GM21737 (cell line): ENCODE measurements around the gene SRP72.
"Not testable (repeated sequence)": the region's sequence is repeated elsewhere in the genome, so short reads cannot be mapped to it uniquely, and the experiment has no call there.

Experiments used
- ATAC-seq: cut with Tn5 transposase; IDR thresholded peaks from one replicate; pipeline ENCODE4 v1.9.1; 2021; ENCODE audit warnings: mild to moderate bottlenecking, moderate library complexity; ENCODE audit not compliant: unreplicated experiment

Gene SRP72

DNA sequence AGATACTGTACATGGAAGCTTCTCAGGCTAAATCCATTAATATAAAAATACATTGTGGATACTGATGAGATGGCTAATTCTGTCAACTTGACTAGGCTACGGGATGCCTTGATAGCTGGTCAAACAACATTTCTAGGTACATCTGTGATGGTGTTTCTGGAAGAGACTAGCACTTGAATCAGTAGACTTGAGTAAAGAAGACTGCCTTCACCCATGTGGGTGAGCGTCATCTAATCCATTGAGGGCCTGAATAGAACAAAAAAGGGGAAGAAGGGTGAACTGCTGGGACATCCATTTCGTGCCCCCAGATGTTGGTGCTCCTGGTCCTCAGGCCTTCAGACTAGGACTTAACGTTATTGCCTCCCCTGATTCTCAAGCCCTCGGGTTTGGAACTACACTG lies 3.7 kb upstream of the SRP72 start:
- ATAC-seq, result no peak

GRCh38 chr4:56464581-56464980 lies 2.8 kb upstream of the SRP72 start:
- no peak for ATAC-seq

DNA sequence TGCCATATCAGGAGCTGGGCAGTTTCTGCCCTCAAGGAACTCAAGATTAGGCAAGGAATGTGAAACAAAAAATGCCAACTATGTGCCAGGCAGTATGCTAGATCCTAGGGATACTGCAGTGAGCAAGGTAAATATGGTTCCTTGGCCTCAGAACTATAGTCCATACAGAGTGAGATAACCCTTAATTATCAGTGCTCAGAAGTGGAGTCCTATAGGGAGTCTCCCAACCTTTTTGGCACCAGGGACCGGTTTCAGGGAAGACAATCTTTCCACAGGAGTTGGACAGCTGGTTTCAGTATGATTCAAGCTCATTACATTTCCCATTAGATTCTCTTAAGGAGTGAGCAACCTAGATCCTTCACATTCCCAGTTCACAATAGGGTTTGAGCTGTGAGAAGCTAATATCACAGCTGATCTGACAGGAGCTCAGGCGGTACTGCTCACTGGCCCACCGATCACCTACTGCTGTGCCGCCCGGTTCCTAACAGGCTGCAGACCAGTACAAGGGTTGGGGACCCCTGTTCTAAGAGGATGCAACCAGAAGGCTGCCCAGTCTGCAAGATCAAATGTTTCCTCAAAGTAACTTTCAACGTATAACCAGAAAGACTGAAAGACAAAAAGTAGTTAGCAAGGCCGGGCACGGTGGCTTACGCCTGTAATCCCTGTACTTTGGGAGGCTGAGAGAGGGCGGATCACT lies 1.7 kb upstream of the SRP72 start:
- no peak for ATAC-seq

DNA sequence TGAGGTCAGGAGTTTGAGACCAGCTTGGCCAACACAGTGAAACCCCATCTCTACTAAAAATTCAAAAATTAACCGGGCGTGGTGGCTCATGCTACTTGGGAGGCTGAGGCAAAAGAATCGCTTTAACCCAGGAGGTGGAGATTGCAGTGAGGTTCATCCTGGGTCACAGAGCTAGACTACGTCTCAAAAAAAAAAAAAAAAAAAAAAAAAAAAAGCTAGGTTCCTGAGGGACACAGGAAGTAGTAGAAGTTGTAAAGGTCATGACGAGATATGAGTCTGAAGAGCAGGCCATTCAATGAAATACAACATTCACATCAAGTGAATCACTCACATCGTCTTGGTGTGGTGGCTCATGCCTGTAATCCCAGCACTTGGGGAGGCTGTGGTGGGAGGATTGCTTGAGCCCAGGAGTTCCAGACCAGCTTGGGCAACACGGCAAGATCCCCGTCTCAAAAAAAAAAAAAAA lies 1.1 kb upstream of the SRP72 start:
- ATAC-seq, result not testable (repeated sequence)

DNA sequence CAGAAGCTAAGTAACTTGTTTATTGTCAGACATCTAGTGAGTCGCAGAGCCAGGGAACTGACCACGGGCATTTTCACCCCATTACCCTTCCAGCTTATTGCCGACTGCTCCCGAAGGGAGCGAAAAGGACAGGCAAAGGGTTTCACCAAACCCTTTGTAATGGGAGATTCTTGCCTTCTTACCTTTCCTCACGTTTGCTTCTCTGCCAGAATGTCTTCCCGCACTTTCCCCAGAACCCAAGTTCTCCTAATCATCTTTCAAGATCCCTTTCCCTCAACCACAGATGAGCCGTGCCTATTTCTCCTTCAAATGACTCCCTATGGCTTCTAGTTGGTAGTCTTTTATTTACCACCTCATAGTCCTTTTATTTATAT lies 520 bp upstream of the SRP72 start:
- no peak for ATAC-seq

DNA sequence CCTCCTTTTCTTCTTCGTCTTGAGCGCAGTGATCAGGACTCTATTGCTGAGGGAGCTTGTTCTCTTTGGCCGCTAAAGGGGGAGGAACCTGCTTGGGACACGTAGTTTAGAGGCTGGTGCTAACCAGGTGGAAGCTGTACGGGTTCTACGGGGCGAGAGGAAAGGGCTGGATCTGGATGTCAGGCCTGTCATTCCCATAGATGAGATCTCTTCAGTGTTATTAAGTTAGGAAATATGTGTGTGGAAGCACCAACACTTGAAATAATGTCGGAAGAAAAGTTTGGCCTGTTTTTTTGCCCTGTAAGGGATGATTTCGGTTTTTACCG lies 643 bp downstream of the SRP72 start:
- peak; percentile 52 for ATAC-seq

GRCh38 chr4:56469489-56470210 lies 2.2 kb downstream of the SRP72 start:
- no peak for ATAC-seq

- ATAC-seq, result no peak
Observed at GRCh38 chr4:56475917-56476316, 8.5 kb downstream of the SRP72 start.

DNA sequence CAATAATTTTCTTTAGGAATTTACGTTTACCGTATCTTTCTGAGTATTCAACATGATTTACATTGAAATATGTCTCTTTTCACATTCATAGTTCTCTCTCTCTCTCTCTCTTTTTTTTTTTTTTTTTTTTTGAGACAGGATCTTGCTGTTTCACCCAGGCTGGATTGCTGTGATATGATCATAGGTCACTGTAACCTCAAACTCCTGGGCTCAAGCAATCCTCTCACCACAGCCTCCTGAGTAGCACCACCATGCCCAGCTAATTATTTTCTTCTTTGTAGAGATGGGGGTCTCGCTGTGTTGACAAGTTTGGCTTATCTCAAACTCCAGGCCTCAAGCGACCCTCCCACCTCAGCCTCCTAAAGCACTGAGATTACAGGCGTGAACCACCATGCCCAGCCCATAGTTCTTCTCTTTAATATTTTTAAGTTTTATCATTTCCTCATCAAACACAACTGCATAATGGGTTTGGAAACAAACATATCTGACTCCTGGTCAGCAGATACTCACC lies 9.8 kb downstream of the SRP72 start:
- no peak for ATAC-seq

- no peak for ATAC-seq
Observed at GRCh38 chr4:56480691-56481090, 13.3 kb downstream of the SRP72 start.

DNA sequence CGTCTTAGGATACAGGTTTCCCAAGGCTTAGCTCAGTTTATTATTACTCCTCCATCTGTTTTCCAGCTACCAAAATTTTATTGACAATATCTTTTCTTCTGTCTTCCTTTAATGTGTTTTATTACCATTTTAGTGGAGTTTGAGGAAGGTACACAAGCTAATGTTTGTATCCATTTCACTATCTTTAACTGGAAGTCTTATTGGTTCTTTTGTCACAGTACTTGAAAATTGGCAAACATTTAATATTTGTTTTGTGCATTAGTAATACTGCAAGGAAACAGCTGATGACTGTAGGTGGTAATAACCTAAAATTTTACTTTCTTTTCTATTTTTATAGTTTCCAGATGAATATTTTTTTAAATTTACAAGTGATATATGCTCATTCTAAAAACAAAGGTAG lies 28.8 kb downstream of the SRP72 start:
- no peak for ATAC-seq

DNA sequence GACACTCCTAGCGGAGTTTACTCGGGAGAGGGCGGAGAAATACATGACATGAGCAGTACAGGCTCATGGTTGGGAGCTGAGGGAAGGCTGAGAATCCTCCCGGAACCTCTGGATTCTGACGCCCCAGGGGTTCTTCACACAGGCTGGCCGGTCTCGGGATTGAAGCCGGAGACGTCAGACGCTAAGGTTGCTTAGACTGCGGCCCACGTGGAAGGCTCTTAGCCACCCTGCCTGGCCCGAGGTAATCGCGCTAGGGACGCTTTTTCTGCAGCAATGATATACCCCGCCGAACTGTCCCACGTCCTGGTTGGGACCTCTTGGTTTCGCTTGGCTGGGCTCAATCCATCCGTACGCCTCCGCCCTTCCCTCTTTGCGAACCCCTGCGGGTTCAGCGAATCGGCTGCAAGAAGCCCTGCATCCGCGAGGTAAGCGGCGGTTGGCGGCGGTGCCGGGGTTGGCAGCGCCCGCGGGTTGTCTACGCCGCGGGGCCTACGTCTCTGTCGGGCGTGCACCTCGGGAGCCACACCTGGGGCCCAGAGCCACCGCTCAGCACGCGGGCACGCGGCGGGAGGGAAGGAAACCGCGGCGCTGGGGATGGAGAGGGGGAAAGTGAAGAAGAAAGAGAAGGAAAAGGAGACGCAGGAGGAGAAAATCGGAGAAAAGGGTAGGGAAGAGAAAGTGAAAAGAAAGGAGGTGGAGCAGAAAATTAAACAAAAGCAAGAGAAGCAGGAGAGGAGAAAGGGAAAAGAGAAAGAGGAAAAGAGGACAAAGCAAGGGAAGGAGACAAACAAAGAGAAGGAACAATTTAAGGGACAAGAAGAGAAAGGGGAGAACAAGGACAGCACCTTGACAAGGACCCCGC lies 38.1 kb downstream of the SRP72 start, which contains the start of gene ARL9:
ARL9 (plus strand) TSS at position 523 of the 862 bp plus-strand sequence; CDS start at position 595, 72 bp downstream.
- ATAC-seq, result peak; percentile 78

GRCh38 chr4:56511098-56511497 lies 43.7 kb downstream of the SRP72 start:
- no peak for ATAC-seq

GRCh38 chr4:56512166-56512565 lies 44.7 kb downstream of the SRP72 start:
- ATAC-seq, result no peak

DNA sequence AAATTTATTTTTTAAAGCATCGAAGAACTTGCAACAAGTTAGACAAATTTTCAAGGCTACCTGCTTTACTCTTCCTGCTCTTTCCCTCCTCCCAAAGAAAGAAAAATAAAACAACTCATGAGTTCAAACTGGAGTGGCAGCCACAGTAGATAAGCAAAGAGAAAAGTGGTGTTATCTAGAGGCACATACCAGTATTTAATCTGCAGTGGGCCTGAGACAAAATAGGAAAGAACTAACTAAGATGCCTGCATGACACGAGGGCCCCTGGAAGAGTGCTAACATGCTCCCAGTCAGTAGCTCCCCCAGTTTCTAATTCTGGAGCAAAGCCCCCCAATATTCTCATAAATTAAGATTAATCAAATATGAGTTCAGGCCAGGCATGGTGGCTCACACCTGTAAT lies 46.1 kb downstream of the SRP72 start:
- no peak for ATAC-seq

GRCh38 chr4:56530269-56531148 lies 63.1 kb downstream of the SRP72 start:
- ATAC-seq, result peak; percentile 97

GRCh38 chr4:56531149-56531770 lies 63.8 kb downstream of the SRP72 start:
- ATAC-seq, result no peak

DNA sequence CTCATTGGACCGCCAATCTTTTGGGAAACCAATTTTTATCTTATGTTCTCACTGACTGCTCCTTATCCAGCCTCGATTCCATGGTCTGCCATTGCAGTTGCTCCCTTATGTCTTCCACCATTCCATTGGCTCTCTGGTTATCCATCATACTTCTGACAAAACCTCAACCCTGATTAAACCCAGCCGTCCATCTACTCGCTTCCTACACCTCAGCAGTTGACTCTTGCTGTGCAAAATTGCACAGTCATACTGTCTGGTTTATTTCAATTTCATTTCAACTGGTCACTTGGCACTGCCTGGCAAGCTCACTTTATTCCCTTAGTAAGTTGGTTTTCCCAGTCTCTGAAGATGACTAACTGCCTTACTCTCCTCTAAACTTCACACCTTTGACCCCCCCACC lies 64.4 kb downstream of the SRP72 start:
- no peak for ATAC-seq

GRCh38 chr4:56532239-56532638 lies 64.8 kb downstream of the SRP72 start:
- no peak for ATAC-seq

- ATAC-seq, result no peak
Observed at GRCh38 chr4:56535915-56536314, 68.5 kb downstream of the SRP72 start.
